Measurements from ENCODE around the gene CLPSL1. TPM values are rescaled to one million over a fixed set of nuclear protein-coding genes. Genes with fewer than 3 reads are reported as not detected.
A peak's percentile ranks its signal among the peaks of the same experiment; 100 is the strongest.

CLPSL1 gene
- total RNA-seq, 2 donors from 2014 or later, result not detected

- H3K4me1 Mint-ChIP-seq (ENCODE audit: low read depth), result no peaks in the 10 kb centered on the region
- no peak overlapping the region for H3K4me3 Mint-ChIP-seq
- DNase-seq (no peak), ATAC-seq (replicated peaks in 1 of 2) (no peak)
- H3K27me3 Mint-ChIP-seq (ENCODE audit: low read depth), result peaks cover 23% of the 10 kb centered on the region
- H3K36me3 Mint-ChIP-seq (ENCODE audit: insufficient read depth in 2 of 2), result no peaks in the 10 kb centered on the region
- no peak overlapping the region for H3K27ac Mint-ChIP-seq
- H3K9me3 Mint-ChIP-seq, result no peaks in the 10 kb centered on the region
Measured at GRCh38 chr6:35775031-35775430, 5.8 kb upstream of the CLPSL1 start.

GRCh38 chr6:35776364-35777215 lies 4.2 kb upstream of the CLPSL1 start, which contains the start of gene CLPSL2:
Gene CLPSL2, plus strand, starts transcription at chr6:35776598. Its CDS starts 21 bp downstream, at chr6:35776619.
- peak within 1 kb of the TSS; percentile 67 to 77 for H3K4me3 Mint-ChIP-seq
- H3K27me3 Mint-ChIP-seq (ENCODE audit: low read depth), result peaks cover 23% of the 10 kb centered on the region
- no peaks in the 10 kb centered on the region for H3K36me3 Mint-ChIP-seq (ENCODE audit: insufficient read depth in 2 of 2)
- DNase-seq (peak in 1 of 2 donors; percentile 8), ATAC-seq (replicated peaks in 1 of 2) (peak; percentile 36 to 43)
- H3K27ac Mint-ChIP-seq, result no peak within 1 kb of the TSS
- H3K4me1 Mint-ChIP-seq (ENCODE audit: low read depth), result no peaks in the 10 kb centered on the region
- H3K9me3 Mint-ChIP-seq, result no peaks in the 10 kb centered on the region

- Mint-ChIP-seq H3K27ac (no peak overlapping the region), H3K27me3 (ENCODE audit: low read depth) (peaks cover 32% of the 10 kb centered on the region), H3K4me3 (peak overlapping the region in 1 of 2 donors; percentile 77), H3K36me3 (ENCODE audit: insufficient read depth in 2 of 2) (no peaks in the 10 kb centered on the region), H3K9me3 (no peaks in the 10 kb centered on the region), H3K4me1 (ENCODE audit: low read depth) (no peaks in the 10 kb centered on the region)
- no peak for DNase-seq
- no peak for ATAC-seq (replicated peaks in 1 of 2)
Measured at GRCh38 chr6:35777356-35778102, 3.3 kb upstream of the CLPSL1 start.

GRCh38 chr6:35778437-35778836 lies 2.4 kb upstream of the CLPSL1 start:
- ATAC-seq (replicated peaks in 1 of 2) (no peak), DNase-seq (no peak)
- no peaks in the 10 kb centered on the region for H3K4me1 Mint-ChIP-seq (ENCODE audit: low read depth)
- no peaks in the 10 kb centered on the region for H3K9me3 Mint-ChIP-seq
- no peak overlapping the region for H3K27ac Mint-ChIP-seq
- no peaks in the 10 kb centered on the region for H3K36me3 Mint-ChIP-seq (ENCODE audit: insufficient read depth in 2 of 2)
- H3K27me3 Mint-ChIP-seq (ENCODE audit: low read depth), result peaks cover 32% of the 10 kb centered on the region
- no peak overlapping the region for H3K4me3 Mint-ChIP-seq

- H3K27me3 Mint-ChIP-seq (ENCODE audit: low read depth), result peaks cover 37% of the 10 kb centered on the region
- no peaks in the 10 kb centered on the region for H3K4me1 Mint-ChIP-seq (ENCODE audit: low read depth)
- no peak for ATAC-seq (replicated peaks in 1 of 2)
- H3K27ac Mint-ChIP-seq, result no peak overlapping the region
- H3K36me3 Mint-ChIP-seq (ENCODE audit: insufficient read depth in 2 of 2), result no peaks in the 10 kb centered on the region
- no peak overlapping the region for H3K4me3 Mint-ChIP-seq
- H3K9me3 Mint-ChIP-seq, result no peaks in the 10 kb centered on the region
- no peak for DNase-seq
Measured at GRCh38 chr6:35781290-35781689, 471 bp downstream of the CLPSL1 start.

- no peak overlapping the region for H3K4me3 Mint-ChIP-seq
- H3K4me1 Mint-ChIP-seq (ENCODE audit: low read depth), result no peaks in the 10 kb centered on the region
- no peaks in the 10 kb centered on the region for H3K9me3 Mint-ChIP-seq
- H3K36me3 Mint-ChIP-seq (ENCODE audit: insufficient read depth in 2 of 2), result no peaks in the 10 kb centered on the region
- peaks cover 40% of the 10 kb centered on the region for H3K27me3 Mint-ChIP-seq (ENCODE audit: low read depth)
- DNase-seq (no peak), ATAC-seq (replicated peaks in 1 of 2) (no peak)
- no peak overlapping the region for H3K27ac Mint-ChIP-seq
Measured at GRCh38 chr6:35782424-35782823, 1.6 kb downstream of the CLPSL1 start.

GRCh38 chr6:35784200-35784599 lies 3.4 kb downstream of the CLPSL1 start:
- Mint-ChIP-seq H3K4me1 (ENCODE audit: low read depth) (no peaks in the 10 kb centered on the region), H3K4me3 (no peak overlapping the region), H3K27ac (no peak overlapping the region), H3K27me3 (ENCODE audit: low read depth) (peaks cover 46% of the 10 kb centered on the region), H3K36me3 (ENCODE audit: insufficient read depth in 2 of 2) (no peaks in the 10 kb centered on the region), H3K9me3 (no peaks in the 10 kb centered on the region)
- no peak for DNase-seq
- no peak for ATAC-seq (replicated peaks in 1 of 2)

GRCh38 chr6:35786272-35786671 lies 5.5 kb downstream of the CLPSL1 start:
- H3K9me3 Mint-ChIP-seq, result no peaks in the 10 kb centered on the region
- H3K27ac Mint-ChIP-seq, result no peak overlapping the region
- H3K4me3 Mint-ChIP-seq, result no peak overlapping the region
- no peak for DNase-seq
- H3K36me3 Mint-ChIP-seq (ENCODE audit: insufficient read depth in 2 of 2), result no peaks in the 10 kb centered on the region
- H3K27me3 Mint-ChIP-seq (ENCODE audit: low read depth), result peaks cover 61% of the 10 kb centered on the region
- no peak for ATAC-seq (replicated peaks in 1 of 2)
- H3K4me1 Mint-ChIP-seq (ENCODE audit: low read depth), result no peaks in the 10 kb centered on the region

- H3K4me3 Mint-ChIP-seq, result no peak overlapping the region
- no peak overlapping the region for H3K27ac Mint-ChIP-seq
- H3K27me3 Mint-ChIP-seq (ENCODE audit: low read depth), result peaks cover 59% of the 10 kb centered on the region
- H3K4me1 Mint-ChIP-seq (ENCODE audit: low read depth), result no peaks in the 10 kb centered on the region
- ATAC-seq (replicated peaks in 1 of 2), result no peak
- H3K36me3 Mint-ChIP-seq (ENCODE audit: insufficient read depth in 2 of 2), result no peaks in the 10 kb centered on the region
- H3K9me3 Mint-ChIP-seq, result no peaks in the 10 kb centered on the region
- DNase-seq, result no peak
Measured at GRCh38 chr6:35786810-35787209, 6.0 kb downstream of the CLPSL1 start.

GRCh38 chr6:35787266-35788218 lies 6.7 kb downstream of the CLPSL1 start:
- DNase-seq, result no peak
- Mint-ChIP-seq H3K4me3 (no peak overlapping the region), H3K9me3 (no peaks in the 10 kb centered on the region), H3K4me1 (ENCODE audit: low read depth) (no peaks in the 10 kb centered on the region), H3K36me3 (ENCODE audit: insufficient read depth in 2 of 2) (no peaks in the 10 kb centered on the region), H3K27ac (no peak overlapping the region), H3K27me3 (ENCODE audit: low read depth) (peaks cover 52% of the 10 kb centered on the region)
- ATAC-seq (replicated peaks in 1 of 2), result no peak

- no peak overlapping the region for H3K27ac Mint-ChIP-seq
- no peak for DNase-seq
- no peaks in the 10 kb centered on the region for H3K4me1 Mint-ChIP-seq (ENCODE audit: low read depth)
- peaks cover 51% of the 10 kb centered on the region for H3K27me3 Mint-ChIP-seq (ENCODE audit: low read depth)
- H3K36me3 Mint-ChIP-seq (ENCODE audit: insufficient read depth in 2 of 2), result no peaks in the 10 kb centered on the region
- H3K9me3 Mint-ChIP-seq, result no peaks in the 10 kb centered on the region
- no peak overlapping the region for H3K4me3 Mint-ChIP-seq
- ATAC-seq (replicated peaks in 1 of 2), result no peak
Measured at GRCh38 chr6:35788423-35788982, 7.7 kb downstream of the CLPSL1 start.

GRCh38 chr6:35790683-35791082 lies 9.9 kb downstream of the CLPSL1 start:
- H3K4me1 Mint-ChIP-seq (ENCODE audit: low read depth), result no peaks in the 10 kb centered on the region
- H3K36me3 Mint-ChIP-seq (ENCODE audit: insufficient read depth in 2 of 2), result no peaks in the 10 kb centered on the region
- ATAC-seq (replicated peaks in 1 of 2), result no peak
- no peaks in the 10 kb centered on the region for H3K9me3 Mint-ChIP-seq
- no peak overlapping the region for H3K4me3 Mint-ChIP-seq
- DNase-seq, result no peak
- H3K27ac Mint-ChIP-seq, result no peak overlapping the region
- peaks cover 44% of the 10 kb centered on the region for H3K27me3 Mint-ChIP-seq (ENCODE audit: low read depth)
